NCI-H187 treated with DMSO at 0.1 percent for 48 hours (cell line): Measurements from ENCODE around the gene MS4A5.

Experiments
- DNase-seq: peaks from one replicate; lab custom pipeline; 2025; lab: John Stamatoyannopoulos, UW

The MS4A5 gene

GRCh38 chr11:60482361-60482760 is 53.0 kb downstream of the MS4A5 start:
- DNase-seq = no peak

- no peak for DNase-seq
Observed at GRCh38 chr11:60485987-60486386, 56.6 kb downstream of the MS4A5 start.

- DNase-seq = no peak
Observed at GRCh38 chr11:60492488-60493009, 63.2 kb downstream of the MS4A5 start, which contains the start of gene MS4A12. MS4A12 (plus strand) TSS chr11:60492778; CDS start chr11:60497319, 4,541 bp downstream.

- DNase-seq = no peak
Observed at GRCh38 chr11:60493454-60493853, 64.1 kb downstream of the MS4A5 start.
